ENCODE results near the gene CP.

Gene CP

GRCh38 chr3:149180057-149180573 is 41.5 kb downstream of the CP start:
- peak; percentile 82 for DNase-seq

GRCh38 chr3:149179220-149179619 is 42.4 kb downstream of the CP start:
- DNase-seq = no peak

GRCh38 chr3:149177122-149177521 is 44.5 kb downstream of the CP start:
- no peak for DNase-seq

- no peak for DNase-seq
These were observed 46.7 kb downstream of the CP start for GRCh38 chr3:149174901-149175300.

GRCh38 chr3:149170672-149171071 is 51.0 kb downstream of the CP start:
- DNase-seq = no peak

- no peak for DNase-seq
These were observed 53.7 kb downstream of the CP start for GRCh38 chr3:149167898-149168297.

- no peak for DNase-seq
These were observed 58.6 kb downstream of the CP start for GRCh38 chr3:149163066-149163465.

- DNase-seq = no peak
These were observed 59.6 kb downstream of the CP start for GRCh38 chr3:149162007-149162406.

GRCh38 chr3:149160754-149161300 is 60.8 kb downstream of the CP start:
- no peak for DNase-seq

- no peak for DNase-seq
These were observed 68.2 kb downstream of the CP start for GRCh38 chr3:149153402-149153801.

GRCh38 chr3:149152420-149152819 is 69.2 kb downstream of the CP start:
- DNase-seq = no peak

GRCh38 chr3:149151843-149152242 is 69.8 kb downstream of the CP start:
- peak; percentile 89 for DNase-seq

- no peak for DNase-seq
These were observed 71.2 kb downstream of the CP start for GRCh38 chr3:149150436-149150835.

- DNase-seq = peak; percentile 18
These were observed 75.7 kb downstream of the CP start for GRCh38 chr3:149145974-149146373.

GRCh38 chr3:149145356-149145755 is 76.3 kb downstream of the CP start:
- no peak for DNase-seq

- DNase-seq = peak; percentile 8
These were observed 78.9 kb downstream of the CP start for GRCh38 chr3:149142682-149143081.

GRCh38 chr3:149134575-149134974 is 87.1 kb downstream of the CP start:
- no peak for DNase-seq

GRCh38 chr3:149131589-149131988 is 90.0 kb downstream of the CP start:
- DNase-seq = no peak

GRCh38 chr3:149129326-149130205 is 92.1 kb downstream of the CP start, which contains the start of gene HPS3:
TSS of gene HPS3 (plus strand) at chr3:149129638. CDS start at chr3:149129724, 86 bp downstream.
- DNase-seq = peak; percentile 92

- DNase-seq = peak; percentile 33
These were observed 92.8 kb downstream of the CP start for GRCh38 chr3:149128821-149129220.

- no peak for DNase-seq
These were observed 98.7 kb downstream of the CP start for GRCh38 chr3:149122721-149123578.

Data from OCI-M1 (cell line).